HEK293 (cell line): ENCODE measurements around the gene ANXA3.

Source experiments
- CTCF ChIA-PET: fragments of 350-600 bp; formaldehyde crosslinking; extraction: SDS; loops from one replicate; lab custom pipeline; 2021; ENCODE audit warnings: antibody characterized with exemption; lab: Yijun Ruan, JAX
- POLR2A ChIA-PET: fragments of 300-600 bp; formaldehyde crosslinking; extraction: SDS; loops from one replicate; lab custom pipeline; 2020; ENCODE audit warnings: antibody characterized with exemption, inconsistent platforms; lab: Yijun Ruan, JAX
- H3K27ac ChIP-seq: fragments of 200-500 bp; sonication (Bioruptor generic); 2 replicates; pipeline ENCODE4 v1.5.1; 2014; ENCODE audit warnings: low read depth, low read length, control low read depth, inconsistent platforms; ENCODE audit errors: extremely low read depth
- H3K36me3 ChIP-seq, 2 experiments: fragments of 200-500 bp in 1 of 2; sonication (Bioruptor generic) in 1 of 2; 1 replicate in 1 of 2; 2 replicates in 1 of 2; pipeline ENCODE4 v1.5.1; 2014 to 2017; ENCODE audit warnings: inconsistent platforms in 2 of 2, low read length in 2 of 2; ENCODE audit not compliant: control insufficient read depth in 2 of 2, insufficient read depth in 1 of 2
- H3K4me1 ChIP-seq: fragments of 200-500 bp; sonication (Bioruptor generic); 2 replicates; pipeline ENCODE4 v1.5.1; 2014; ENCODE audit warnings: mild to moderate bottlenecking, low read length, inconsistent platforms; ENCODE audit not compliant: control insufficient read depth, insufficient read depth
- H3K4me3 ChIP-seq: 2 replicates; pipeline ENCODE4 v1.5.1; 2011; ENCODE audit warnings: low read depth, mild to moderate bottlenecking, control low read depth, low read length, moderate library complexity
- H3K9me3 ChIP-seq: fragments of 200-500 bp; sonication (Bioruptor generic); 2 replicates; pipeline ENCODE4 v1.5.1; 2014; ENCODE audit warnings: low read depth, low read length, inconsistent platforms; ENCODE audit not compliant: control insufficient read depth, insufficient read depth
- KLF16 ChIP-seq: fragments of 450-650 bp; formaldehyde crosslinking; IDR thresholded peaks from 2 replicates; pipeline ENCODE4 v1.5.1; 2017; ENCODE audit warnings: missing biosample characterization, missing genetic modification characterization
- KLF8 ChIP-seq: fragments of 450-650 bp; formaldehyde crosslinking; IDR thresholded peaks from 2 replicates; pipeline ENCODE4 v1.5.1; 2016; ENCODE audit warnings: missing biosample characterization, missing genetic modification characterization
- OSR2 ChIP-seq: fragments of 450-650 bp; formaldehyde crosslinking; IDR thresholded peaks from 2 replicates; pipeline ENCODE4 v1.5.1; 2016; ENCODE audit warnings: missing biosample characterization, missing genetic modification characterization
- OVOL3 ChIP-seq: fragments of 450-650 bp; formaldehyde crosslinking; IDR thresholded peaks from 2 replicates; pipeline ENCODE4 v1.5.1; 2016; ENCODE audit warnings: missing biosample characterization, missing genetic modification characterization
- SP2 ChIP-seq: fragments of 450-650 bp; formaldehyde crosslinking; IDR thresholded peaks from 2 replicates; pipeline ENCODE4 v1.5.1; 2016; ENCODE audit warnings: missing biosample characterization, missing genetic modification characterization
- ZBTB21 ChIP-seq: fragments of 450-650 bp; formaldehyde crosslinking; IDR thresholded peaks from 2 replicates; pipeline ENCODE4 v1.5.1; 2017; ENCODE audit warnings: missing biosample characterization, missing genetic modification characterization
- ZFP3 ChIP-seq: fragments of 450-650 bp; formaldehyde crosslinking; IDR thresholded peaks from 2 replicates; pipeline ENCODE4 v1.5.1; 2016; ENCODE audit warnings: low read depth, missing biosample characterization, missing genetic modification characterization
- ZFP69B ChIP-seq: fragments of 450-650 bp; formaldehyde crosslinking; IDR thresholded peaks from 2 replicates; pipeline ENCODE4 v1.5.1; 2016; ENCODE audit warnings: missing biosample characterization, missing genetic modification characterization
- ZNF169 ChIP-seq: fragments of 450-650 bp; formaldehyde crosslinking; IDR thresholded peaks from 2 replicates; pipeline ENCODE4 v1.5.1; 2016; ENCODE audit warnings: missing biosample characterization, missing genetic modification characterization
- ZNF174 ChIP-seq: fragments of 450-650 bp; formaldehyde crosslinking; IDR thresholded peaks from 2 replicates; pipeline ENCODE4 v1.5.0; 2017; ENCODE audit warnings: missing biosample characterization, mild to moderate bottlenecking, missing genetic modification characterization
- ZNF202 ChIP-seq: fragments of 450-650 bp; formaldehyde crosslinking; IDR thresholded peaks from 2 replicates; pipeline ENCODE4 v1.5.1; 2016; ENCODE audit warnings: missing biosample characterization, missing genetic modification characterization, borderline replicate concordance
- ZNF211 ChIP-seq: fragments of 450-650 bp; formaldehyde crosslinking; IDR thresholded peaks from 2 replicates; pipeline ENCODE4 v1.5.1; 2016; ENCODE audit warnings: low read depth, missing biosample characterization, missing genetic modification characterization
- ZNF221 ChIP-seq: fragments of 450-650 bp; formaldehyde crosslinking; IDR thresholded peaks from 2 replicates; pipeline ENCODE4 v1.5.1; 2017; ENCODE audit warnings: missing biosample characterization, missing genetic modification characterization, borderline replicate concordance
- ZNF292 ChIP-seq: fragments of 450-650 bp; formaldehyde crosslinking; IDR thresholded peaks from 2 replicates; pipeline ENCODE4 v1.5.1; 2016; ENCODE audit warnings: low read depth, missing biosample characterization, missing genetic modification characterization, borderline replicate concordance
- ZNF302 ChIP-seq: fragments of 450-650 bp; formaldehyde crosslinking; IDR thresholded peaks from 2 replicates; pipeline ENCODE4 v1.5.1; 2016; ENCODE audit warnings: missing biosample characterization, missing genetic modification characterization, low read depth
- ZNF473 ChIP-seq: fragments of 450-650 bp; formaldehyde crosslinking; IDR thresholded peaks from 2 replicates; pipeline ENCODE4 v1.5.1; 2017; ENCODE audit warnings: missing biosample characterization, missing genetic modification characterization
- ZNF555 ChIP-seq: fragments of 450-650 bp; formaldehyde crosslinking; conservative IDR thresholded peaks from 2 replicates; pipeline ENCODE4 v1.5.1; 2017; ENCODE audit warnings: missing biosample characterization, mild to moderate bottlenecking, missing genetic modification characterization, inconsistent platforms
- ZNF561 ChIP-seq: fragments of 450-650 bp; IDR thresholded peaks from 2 replicates; pipeline ENCODE4 v1.5.1; 2018; ENCODE audit warnings: missing biosample characterization, missing genetic modification characterization, borderline replicate concordance
- ZNF768 ChIP-seq: fragments of 450-650 bp; formaldehyde crosslinking; IDR thresholded peaks from 2 replicates; pipeline ENCODE4 v1.5.1; 2018; ENCODE audit warnings: missing biosample characterization, mild to moderate bottlenecking, missing genetic modification characterization
- ZNF837 ChIP-seq: fragments of 450-650 bp; formaldehyde crosslinking; IDR thresholded peaks from 2 replicates; pipeline ENCODE4 v1.5.1; 2016; ENCODE audit warnings: missing biosample characterization, missing genetic modification characterization
- ZSCAN23 ChIP-seq: fragments of 450-650 bp; formaldehyde crosslinking; IDR thresholded peaks from 2 replicates; pipeline ENCODE4 v1.5.1; 2016; ENCODE audit warnings: missing biosample characterization, missing genetic modification characterization
- TF ChIP-seq, protein P1 (sequence below): fragments of 450-650 bp; formaldehyde crosslinking; IDR thresholded peaks from 2 replicates; pipeline ENCODE4 v1.5.1; 2016; ENCODE audit warnings: missing biosample characterization, missing genetic modification characterization
- TF ChIP-seq, protein P2 (sequence below): fragments of 450-650 bp; formaldehyde crosslinking; IDR thresholded peaks from 2 replicates; pipeline ENCODE4 v1.5.1; 2016; ENCODE audit warnings: missing biosample characterization, missing genetic modification characterization
- TF ChIP-seq, protein P3 (sequence below): fragments of 450-650 bp; formaldehyde crosslinking; IDR thresholded peaks from 2 replicates; pipeline ENCODE4 v1.5.1; 2016; ENCODE audit warnings: missing biosample characterization, missing genetic modification characterization
- TF ChIP-seq, protein P4 (sequence below): fragments of 450-650 bp; formaldehyde crosslinking; IDR thresholded peaks from 2 replicates; pipeline ENCODE4 v1.5.1; 2016; ENCODE audit warnings: missing biosample characterization, missing genetic modification characterization
- TF ChIP-seq, protein P5 (sequence below): fragments of 450-650 bp; formaldehyde crosslinking; IDR thresholded peaks from 2 replicates; pipeline ENCODE4 v1.5.1; 2017; ENCODE audit warnings: missing biosample characterization, missing genetic modification characterization
- TF ChIP-seq, protein P6 (sequence below): fragments of 450-650 bp; IDR thresholded peaks from 2 replicates; pipeline ENCODE4 v1.5.1; 2018; ENCODE audit warnings: missing biosample characterization, missing genetic modification characterization

ANXA3 gene

DNA sequence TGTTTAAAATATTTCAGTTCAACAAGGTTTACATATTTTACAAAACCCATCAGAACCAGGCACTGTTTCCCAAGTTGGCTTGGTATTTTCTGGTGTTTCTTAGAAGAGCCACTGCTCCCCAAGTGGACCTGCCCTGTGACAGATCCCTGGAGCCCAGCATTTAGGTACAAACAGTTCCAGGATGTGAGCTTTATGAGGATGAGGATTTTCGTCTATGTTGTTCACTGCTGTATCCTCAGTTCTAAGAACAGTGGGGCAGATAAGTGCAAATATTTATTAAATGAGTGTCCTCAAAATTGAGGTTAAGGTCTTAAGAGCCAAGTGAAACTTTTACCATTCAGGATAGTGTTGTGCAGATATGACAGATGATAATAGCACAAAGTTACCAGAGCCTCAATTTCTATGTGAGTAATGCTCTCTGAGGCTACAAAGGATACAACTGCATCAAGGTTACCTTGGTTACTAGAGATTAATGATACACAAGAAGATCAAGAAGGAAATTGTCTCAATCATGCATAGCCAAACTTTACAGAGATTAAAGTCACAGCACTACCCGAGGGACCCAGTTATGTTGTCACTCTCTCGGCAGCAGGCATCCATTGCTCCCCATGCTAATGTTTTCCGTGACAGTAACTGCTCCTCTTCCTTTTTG lies 37.5 kb downstream of the ANXA3 start:
- ChIA-PET CTCF (interaction anchor here (0.6 to 1.0 kb wide), 2 partner anchors 220 to 275 kb away, joined by 3 to 7 read pairs; no protein-coding TSS in a partner anchor), POLR2A (no interaction called here)
- H3K4me1 ChIP-seq: no peaks in the 10 kb centered on the region
- no peak for TF ChIP-seq ZFP69B (tag by site-specific recombination)
- no peak for TF ChIP-seq ZNF555 (tag by site-specific recombination)
- TF ChIP-seq ZFP3 (tag by site-specific recombination): no peak
- no peak for TF ChIP-seq SP2
- TF ChIP-seq ZNF202 (tag by site-specific recombination): no peak
- TF ChIP-seq KLF8: no peak
- TF ChIP-seq OVOL3: no peak
- TF ChIP-seq ZNF221 (tag by site-specific recombination): no peak
- no peak for TF ChIP-seq ZNF169 (tag by site-specific recombination)
- no peak for TF ChIP-seq ZNF473
- TF ChIP-seq, protein P1, sequence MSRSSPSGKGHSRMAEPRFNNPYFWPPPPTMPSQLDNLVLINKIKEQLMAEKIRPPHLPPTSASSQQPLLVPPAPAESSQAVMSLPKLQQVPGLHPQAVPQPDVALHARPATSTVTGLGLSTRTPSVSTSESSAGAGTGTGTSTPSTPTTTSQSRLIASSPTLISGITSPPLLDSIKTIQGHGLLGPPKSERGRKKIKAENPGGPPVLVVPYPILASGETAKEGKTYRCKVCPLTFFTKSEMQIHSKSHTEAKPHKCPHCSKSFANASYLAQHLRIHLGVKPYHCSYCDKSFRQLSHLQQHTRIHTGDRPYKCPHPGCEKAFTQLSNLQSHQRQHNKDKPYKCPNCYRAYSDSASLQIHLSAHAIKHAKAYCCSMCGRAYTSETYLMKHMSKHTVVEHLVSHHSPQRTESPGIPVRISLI (tag by site-specific recombination): no peak
- TF ChIP-seq, protein P2, sequence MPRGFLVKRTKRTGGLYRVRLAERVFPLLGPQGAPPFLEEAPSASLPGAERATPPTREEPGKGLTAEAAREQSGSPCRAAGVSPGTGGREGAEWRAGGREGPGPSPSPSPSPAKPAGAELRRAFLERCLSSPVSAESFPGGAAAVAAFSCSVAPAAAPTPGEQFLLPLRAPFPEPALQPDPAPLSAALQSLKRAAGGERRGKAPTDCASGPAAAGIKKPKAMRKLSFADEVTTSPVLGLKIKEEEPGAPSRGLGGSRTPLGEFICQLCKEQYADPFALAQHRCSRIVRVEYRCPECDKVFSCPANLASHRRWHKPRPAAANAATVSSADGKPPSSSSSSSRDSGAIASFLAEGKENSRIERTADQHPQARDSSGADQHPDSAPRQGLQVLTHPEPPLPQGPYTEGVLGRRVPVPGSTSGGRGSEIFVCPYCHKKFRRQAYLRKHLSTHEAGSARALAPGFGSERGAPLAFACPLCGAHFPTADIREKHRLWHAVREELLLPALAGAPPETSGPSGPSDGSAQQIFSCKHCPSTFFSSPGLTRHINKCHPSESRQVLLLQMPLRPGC (tag by site-specific recombination): no peak
- TF ChIP-seq ZNF302 (tag by site-specific recombination): no peak
- no peak for TF ChIP-seq ZSCAN23 (tag by site-specific recombination)
- no peak for TF ChIP-seq ZNF292 (tag by site-specific recombination)
- TF ChIP-seq ZNF174 (tag by site-specific recombination): no peak
- H3K36me3 ChIP-seq: peaks cover 0 to 11% of the 10 kb centered on the region in 2 experiments; a peak in 1 of 3 replicates
- H3K9me3 ChIP-seq: no peaks in the 10 kb centered on the region
- no peak overlapping the region for H3K27ac ChIP-seq
- no peak overlapping the region for H3K4me3 ChIP-seq

DNA sequence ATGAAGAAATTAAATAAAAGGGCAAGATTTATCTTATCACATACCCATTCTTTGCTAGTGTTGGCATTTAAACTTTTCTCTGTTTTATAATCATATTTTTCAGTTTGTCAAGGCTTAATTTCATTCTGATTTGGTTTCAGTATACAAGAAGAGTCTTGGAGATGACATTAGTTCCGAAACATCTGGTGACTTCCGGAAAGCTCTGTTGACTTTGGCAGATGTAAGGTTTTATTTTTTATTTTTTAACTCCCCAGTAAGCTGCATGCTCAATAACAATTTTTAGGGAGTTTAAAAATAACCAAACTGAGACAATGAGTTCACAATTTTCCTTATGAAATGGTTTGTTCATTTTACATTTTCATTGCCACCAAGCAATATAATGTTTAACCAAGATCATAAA lies 39.8 kb downstream of the ANXA3 start:
- POLR2A ChIA-PET: no interaction called here
- Histone ChIP-seq H3K4me1 (no peaks in the 10 kb centered on the region), H3K36me3 (peaks cover 0 to 11% of the 10 kb centered on the region in 2 experiments; a peak in 1 of 3 replicates), H3K4me3 (no peak overlapping the region), H3K9me3 (no peaks in the 10 kb centered on the region), H3K27ac (no peak overlapping the region)
- CTCF ChIA-PET: interaction anchor here (1.0 kb wide), 1 partner anchor 42 kb away, joined by 3 read pairs; no protein-coding TSS in a partner anchor
- TF ChIP-seq, protein P3, sequence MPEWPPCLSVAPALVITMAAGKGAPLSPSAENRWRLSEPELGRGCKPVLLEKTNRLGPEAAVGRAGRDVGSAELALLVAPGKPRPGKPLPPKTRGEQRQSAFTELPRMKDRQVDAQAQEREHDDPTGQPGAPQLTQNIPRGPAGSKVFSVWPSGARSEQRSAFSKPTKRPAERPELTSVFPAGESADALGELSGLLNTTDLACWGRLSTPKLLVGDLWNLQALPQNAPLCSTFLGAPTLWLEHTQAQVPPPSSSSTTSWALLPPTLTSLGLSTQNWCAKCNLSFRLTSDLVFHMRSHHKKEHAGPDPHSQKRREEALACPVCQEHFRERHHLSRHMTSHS (tag by site-specific recombination): no peak
- TF ChIP-seq ZNF768 (tag by site-specific recombination) (no peak), ZNF561 (tag by site-specific recombination) (no peak), ZNF211 (tag by site-specific recombination) (no peak), ZNF837 (tag by site-specific recombination) (no peak), KLF16 (no peak), OSR2 (no peak), ZBTB21 (tag by site-specific recombination) (no peak)
- TF ChIP-seq, protein P4, sequence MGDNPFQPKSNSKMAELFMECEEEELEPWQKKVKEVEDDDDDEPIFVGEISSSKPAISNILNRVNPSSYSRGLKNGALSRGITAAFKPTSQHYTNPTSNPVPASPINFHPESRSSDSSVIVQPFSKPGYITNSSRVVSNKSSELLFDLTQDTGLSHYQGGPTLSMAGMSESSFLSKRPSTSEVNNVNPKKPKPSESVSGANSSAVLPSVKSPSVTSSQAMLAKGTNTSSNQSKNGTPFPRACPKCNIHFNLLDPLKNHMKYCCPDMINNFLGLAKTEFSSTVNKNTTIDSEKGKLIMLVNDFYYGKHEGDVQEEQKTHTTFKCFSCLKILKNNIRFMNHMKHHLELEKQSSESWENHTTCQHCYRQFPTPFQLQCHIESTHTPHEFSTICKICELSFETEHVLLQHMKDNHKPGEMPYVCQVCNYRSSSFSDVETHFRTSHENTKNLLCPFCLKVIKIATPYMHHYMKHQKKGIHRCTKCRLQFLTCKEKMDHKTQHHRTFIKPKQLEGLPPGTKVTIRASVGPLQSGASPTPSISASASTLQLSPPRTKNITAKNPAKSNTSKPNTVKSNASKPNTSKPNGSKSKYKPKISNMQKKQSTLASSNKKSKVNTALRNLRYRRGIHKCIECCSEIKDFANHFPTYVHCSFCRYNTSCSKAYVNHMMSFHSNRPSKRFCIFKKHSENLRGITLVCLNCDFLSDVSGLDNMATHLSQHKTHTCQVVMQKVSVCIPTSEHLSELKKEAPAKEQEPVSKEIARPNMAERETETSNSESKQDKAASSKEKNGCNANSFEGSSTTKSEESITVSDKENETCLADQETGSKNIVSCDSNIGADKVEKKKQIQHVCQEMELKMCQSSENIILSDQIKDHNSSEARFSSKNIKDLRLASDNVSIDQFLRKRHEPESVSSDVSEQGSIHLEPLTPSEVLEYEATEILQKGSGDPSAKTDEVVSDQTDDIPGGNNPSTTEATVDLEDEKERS (tag by site-specific recombination): no peak
- TF ChIP-seq, protein P5, sequence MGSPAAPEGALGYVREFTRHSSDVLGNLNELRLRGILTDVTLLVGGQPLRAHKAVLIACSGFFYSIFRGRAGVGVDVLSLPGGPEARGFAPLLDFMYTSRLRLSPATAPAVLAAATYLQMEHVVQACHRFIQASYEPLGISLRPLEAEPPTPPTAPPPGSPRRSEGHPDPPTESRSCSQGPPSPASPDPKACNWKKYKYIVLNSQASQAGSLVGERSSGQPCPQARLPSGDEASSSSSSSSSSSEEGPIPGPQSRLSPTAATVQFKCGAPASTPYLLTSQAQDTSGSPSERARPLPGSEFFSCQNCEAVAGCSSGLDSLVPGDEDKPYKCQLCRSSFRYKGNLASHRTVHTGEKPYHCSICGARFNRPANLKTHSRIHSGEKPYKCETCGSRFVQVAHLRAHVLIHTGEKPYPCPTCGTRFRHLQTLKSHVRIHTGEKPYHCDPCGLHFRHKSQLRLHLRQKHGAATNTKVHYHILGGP (tag by site-specific recombination): no peak
- TF ChIP-seq, protein P6, sequence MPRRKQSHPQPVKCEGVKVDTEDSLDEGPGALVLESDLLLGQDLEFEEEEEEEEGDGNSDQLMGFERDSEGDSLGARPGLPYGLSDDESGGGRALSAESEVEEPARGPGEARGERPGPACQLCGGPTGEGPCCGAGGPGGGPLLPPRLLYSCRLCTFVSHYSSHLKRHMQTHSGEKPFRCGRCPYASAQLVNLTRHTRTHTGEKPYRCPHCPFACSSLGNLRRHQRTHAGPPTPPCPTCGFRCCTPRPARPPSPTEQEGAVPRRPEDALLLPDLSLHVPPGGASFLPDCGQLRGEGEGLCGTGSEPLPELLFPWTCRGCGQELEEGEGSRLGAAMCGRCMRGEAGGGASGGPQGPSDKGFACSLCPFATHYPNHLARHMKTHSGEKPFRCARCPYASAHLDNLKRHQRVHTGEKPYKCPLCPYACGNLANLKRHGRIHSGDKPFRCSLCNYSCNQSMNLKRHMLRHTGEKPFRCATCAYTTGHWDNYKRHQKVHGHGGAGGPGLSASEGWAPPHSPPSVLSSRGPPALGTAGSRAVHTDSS (tag by site-specific recombination): no peak
